ENCODE data around the gene CDC42BPA. TPM values are rescaled to one million over a fixed set of nuclear protein-coding genes. Genes with fewer than 3 reads are reported as not detected.
A peak's percentile ranks its signal among the peaks of the same experiment; 100 is the strongest.

The CDC42BPA gene
- total and polyA plus RNA-seq, 5 donors: 12.9 to 38.0 (median 36.5) TPM

GRCh38 chr1:226967665-226968064 lies 350.6 kb downstream of the CDC42BPA start:
- DNase-seq (no peak), ATAC-seq (peak; percentile 9 to 59)
- no peaks in the 10 kb centered on the region for H3K9me3 ChIP-seq (ENCODE audit: control insufficient read depth, low read length)
- H3K4me3 ChIP-seq (ENCODE audit: low read length): no peak overlapping the region
- 60% methylated on average over 3 of the region's 3 CpGs for WGBS
- intact Hi-C loops (cut with DNase I): no loop called here
- H3K27me3 ChIP-seq (ENCODE audit: control insufficient read depth, insufficient read depth): no peaks in the 10 kb centered on the region
- H3K27ac ChIP-seq (ENCODE audit: low read length): peak overlapping the region; percentile 80
- H3K4me1 ChIP-seq (ENCODE audit: control insufficient read depth, insufficient read depth, low read length): peaks cover 4% of the 10 kb centered on the region

GRCh38 chr1:226966683-226967082 lies 351.6 kb downstream of the CDC42BPA start:
- Histone ChIP-seq H3K27ac (ENCODE audit: low read length) (no peak overlapping the region), H3K9me3 (ENCODE audit: control insufficient read depth, low read length) (no peaks in the 10 kb centered on the region), H3K4me1 (ENCODE audit: control insufficient read depth, insufficient read depth, low read length) (peaks cover 4% of the 10 kb centered on the region), H3K27me3 (ENCODE audit: control insufficient read depth, insufficient read depth) (no peaks in the 10 kb centered on the region), H3K4me3 (ENCODE audit: low read length) (no peak overlapping the region)
- DNase-seq: no peak
- intact Hi-C loops (cut with DNase I): no loop called here
- ATAC-seq: no peak
- 93% methylated on average over 4 of the region's 4 CpGs for WGBS

DNA sequence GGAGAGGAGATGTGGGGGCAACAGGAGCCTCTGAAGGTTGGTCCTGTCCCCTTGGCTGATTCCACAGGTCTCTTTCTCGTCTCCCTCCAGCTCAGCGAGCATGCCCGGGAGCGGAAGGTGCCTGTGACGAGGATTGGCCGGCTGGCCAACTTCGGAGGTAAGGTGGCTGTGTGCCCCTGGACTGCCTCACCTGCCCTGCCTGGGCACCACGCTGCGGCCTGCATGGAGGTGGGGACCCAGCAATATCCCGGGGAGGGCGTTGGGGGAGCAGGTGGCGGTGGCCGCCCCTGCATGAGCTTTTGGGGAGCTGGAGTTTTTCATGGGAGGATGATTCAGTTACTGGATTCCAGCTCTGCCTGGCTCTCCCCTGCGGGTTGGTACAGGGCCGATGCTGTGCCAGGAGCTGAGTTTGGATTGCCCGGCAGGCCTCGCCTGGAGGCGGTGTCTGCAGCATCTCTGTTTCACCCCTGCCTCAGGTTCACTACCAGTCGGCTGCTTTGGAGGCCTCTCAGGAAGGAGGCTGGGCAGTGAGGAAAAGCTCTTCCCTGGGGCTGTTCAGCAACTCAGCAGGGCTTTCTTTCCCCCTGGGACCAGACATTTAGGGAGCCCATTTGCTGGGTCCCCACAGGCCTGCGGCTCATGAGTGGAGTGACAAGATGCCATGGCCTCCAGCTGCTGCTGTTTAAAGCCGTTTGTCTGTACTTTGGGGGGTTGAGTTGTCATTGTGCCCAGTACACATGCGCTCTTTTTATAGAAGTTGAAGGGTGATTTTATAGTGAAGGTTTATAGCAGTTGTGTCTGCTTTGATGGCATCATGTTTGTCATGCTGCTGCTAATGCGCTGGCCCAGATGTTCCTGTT lies 352.5 kb downstream of the CDC42BPA start:
- H3K4me3 ChIP-seq (ENCODE audit: low read length): no peak overlapping the region
- WGBS: 94% methylated on average over 23 of the region's 23 CpGs
- H3K9me3 ChIP-seq (ENCODE audit: control insufficient read depth, low read length): no peaks in the 10 kb centered on the region
- peaks cover 4% of the 10 kb centered on the region for H3K4me1 ChIP-seq (ENCODE audit: control insufficient read depth, insufficient read depth, low read length)
- intact Hi-C loops (cut with DNase I): no loop called here
- H3K27me3 ChIP-seq (ENCODE audit: control insufficient read depth, insufficient read depth): no peaks in the 10 kb centered on the region
- no peak for DNase-seq
- no peak for ATAC-seq
- no peak overlapping the region for H3K27ac ChIP-seq (ENCODE audit: low read length)

DNA sequence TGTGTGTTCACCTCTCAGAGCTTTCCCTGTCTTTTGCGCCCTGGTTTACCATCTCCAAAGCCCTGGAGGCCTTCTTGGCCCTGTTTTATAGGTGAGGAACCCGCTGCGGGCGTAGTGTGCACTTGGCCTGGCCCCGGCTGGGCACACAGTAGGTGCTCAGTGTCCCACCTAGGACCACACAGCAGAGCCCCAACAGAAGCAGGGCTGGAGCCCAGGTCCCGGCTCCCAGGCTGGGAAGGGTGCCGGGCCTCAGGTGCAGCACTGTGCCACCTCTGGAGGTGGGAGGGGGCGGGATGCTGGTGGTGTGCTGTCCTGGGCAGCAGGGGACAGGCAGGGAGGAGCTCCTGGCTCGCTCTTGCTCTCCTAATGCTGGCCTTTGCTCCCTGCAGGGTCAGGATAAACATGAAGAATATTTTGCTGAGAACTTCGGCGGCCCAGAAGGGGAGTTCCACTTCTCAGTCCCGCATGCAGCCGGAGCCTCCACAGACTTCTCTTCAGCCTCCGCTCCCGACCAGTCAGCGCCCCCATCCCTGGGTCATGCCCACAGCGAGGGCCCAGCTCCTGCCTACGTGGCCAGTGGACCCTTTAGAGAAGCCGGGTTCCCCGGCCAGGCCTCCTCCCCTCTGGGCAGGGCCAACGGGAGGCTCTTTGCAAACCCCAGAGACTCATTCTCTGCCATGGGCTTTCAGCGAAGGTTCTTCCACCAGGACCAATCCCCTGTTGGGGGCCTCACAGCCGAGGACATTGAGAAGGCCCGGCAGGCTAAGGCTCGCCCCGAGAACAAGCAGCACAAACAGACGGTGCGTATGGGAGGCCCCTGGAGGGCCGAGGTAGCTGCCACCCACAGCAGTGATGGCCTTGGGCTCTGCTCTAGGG lies 353.4 kb downstream of the CDC42BPA start:
- WGBS: 94% methylated on average over 29 of the region's 29 CpGs
- Histone ChIP-seq H3K27ac (ENCODE audit: low read length) (peak overlapping the region; percentile 86), H3K9me3 (ENCODE audit: control insufficient read depth, low read length) (no peaks in the 10 kb centered on the region), H3K27me3 (ENCODE audit: control insufficient read depth, insufficient read depth) (no peaks in the 10 kb centered on the region), H3K4me3 (ENCODE audit: low read length) (no peak overlapping the region), H3K4me1 (ENCODE audit: control insufficient read depth, insufficient read depth, low read length) (peaks cover 4% of the 10 kb centered on the region)
- no peak for DNase-seq
- no peak for ATAC-seq
- intact Hi-C loops (cut with DNase I): no loop called here

- WGBS: 57% methylated on average over 6 of the region's 6 CpGs
- Histone ChIP-seq H3K4me3 (ENCODE audit: low read length) (no peak overlapping the region), H3K27me3 (ENCODE audit: control insufficient read depth, insufficient read depth) (no peaks in the 10 kb centered on the region), H3K9me3 (ENCODE audit: control insufficient read depth, low read length) (no peaks in the 10 kb centered on the region), H3K4me1 (ENCODE audit: control insufficient read depth, insufficient read depth, low read length) (peaks cover 4% of the 10 kb centered on the region), H3K27ac (ENCODE audit: low read length) (peak overlapping the region; percentile 86)
- intact Hi-C loops (cut with DNase I): no loop called here
- ATAC-seq (peak; percentile 46 to 47), DNase-seq (no peak)
Measured at GRCh38 chr1:226964068-226964425, 354.2 kb downstream of the CDC42BPA start.

DNA sequence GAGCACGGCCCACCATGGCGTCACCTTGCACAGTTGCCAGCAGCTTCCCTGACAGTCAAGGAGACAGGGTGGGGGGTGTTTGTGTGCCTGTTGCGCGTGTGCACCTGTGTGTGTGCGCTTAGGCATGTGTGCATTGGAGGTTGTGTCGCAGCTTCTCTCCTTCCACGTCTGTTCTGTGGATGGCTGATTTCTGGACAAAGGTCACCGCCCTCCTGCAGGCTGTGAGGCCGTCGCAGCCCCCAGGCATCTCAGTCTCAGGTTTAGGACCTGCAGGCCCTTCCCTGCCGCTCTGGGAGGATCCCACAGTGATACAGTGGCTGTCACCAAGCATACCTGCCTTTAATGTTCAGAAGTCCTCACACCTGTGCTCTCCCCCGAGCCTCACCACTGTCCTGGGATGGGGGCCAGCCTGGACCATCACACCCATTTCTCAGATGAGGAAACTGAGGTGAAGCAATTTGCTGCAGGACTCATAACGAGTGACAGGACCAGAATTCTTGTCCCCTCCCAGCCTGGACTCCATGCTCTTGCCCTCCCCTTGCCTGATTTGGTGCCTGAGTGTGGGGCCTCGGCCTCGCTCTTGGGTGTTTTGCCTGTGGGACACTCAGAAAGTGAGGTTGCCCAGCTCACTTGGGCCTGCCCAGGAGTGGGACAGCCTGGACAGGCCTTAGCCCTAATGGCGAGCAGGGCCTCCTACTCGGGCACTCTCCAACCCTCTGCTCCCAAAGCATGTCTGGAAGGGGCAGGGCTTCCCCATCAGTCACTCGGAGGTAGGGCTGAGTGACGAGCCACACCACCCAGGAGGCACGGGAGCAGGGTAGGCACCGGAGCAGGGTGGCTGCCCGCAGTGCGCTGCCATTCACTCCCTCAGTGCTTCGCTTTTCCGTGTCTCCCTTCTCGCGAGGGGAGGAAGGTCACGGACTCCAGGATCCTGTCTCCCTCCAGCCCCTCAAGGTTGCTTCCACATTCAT lies 355.6 kb downstream of the CDC42BPA start:
- intact Hi-C loops (cut with DNase I): no loop called here
- Histone ChIP-seq H3K27me3 (ENCODE audit: control insufficient read depth, insufficient read depth) (no peaks in the 10 kb centered on the region), H3K27ac (ENCODE audit: low read length) (peak overlapping the region; percentile 14), H3K4me1 (ENCODE audit: control insufficient read depth, insufficient read depth, low read length) (peaks cover 4% of the 10 kb centered on the region), H3K9me3 (ENCODE audit: control insufficient read depth, low read length) (no peaks in the 10 kb centered on the region), H3K4me3 (ENCODE audit: low read length) (no peak overlapping the region)
- no peak for ATAC-seq
- WGBS: 90% methylated on average over 28 of the region's 28 CpGs
- peak in 1 of 3 donors; percentile 47 for DNase-seq

DNA sequence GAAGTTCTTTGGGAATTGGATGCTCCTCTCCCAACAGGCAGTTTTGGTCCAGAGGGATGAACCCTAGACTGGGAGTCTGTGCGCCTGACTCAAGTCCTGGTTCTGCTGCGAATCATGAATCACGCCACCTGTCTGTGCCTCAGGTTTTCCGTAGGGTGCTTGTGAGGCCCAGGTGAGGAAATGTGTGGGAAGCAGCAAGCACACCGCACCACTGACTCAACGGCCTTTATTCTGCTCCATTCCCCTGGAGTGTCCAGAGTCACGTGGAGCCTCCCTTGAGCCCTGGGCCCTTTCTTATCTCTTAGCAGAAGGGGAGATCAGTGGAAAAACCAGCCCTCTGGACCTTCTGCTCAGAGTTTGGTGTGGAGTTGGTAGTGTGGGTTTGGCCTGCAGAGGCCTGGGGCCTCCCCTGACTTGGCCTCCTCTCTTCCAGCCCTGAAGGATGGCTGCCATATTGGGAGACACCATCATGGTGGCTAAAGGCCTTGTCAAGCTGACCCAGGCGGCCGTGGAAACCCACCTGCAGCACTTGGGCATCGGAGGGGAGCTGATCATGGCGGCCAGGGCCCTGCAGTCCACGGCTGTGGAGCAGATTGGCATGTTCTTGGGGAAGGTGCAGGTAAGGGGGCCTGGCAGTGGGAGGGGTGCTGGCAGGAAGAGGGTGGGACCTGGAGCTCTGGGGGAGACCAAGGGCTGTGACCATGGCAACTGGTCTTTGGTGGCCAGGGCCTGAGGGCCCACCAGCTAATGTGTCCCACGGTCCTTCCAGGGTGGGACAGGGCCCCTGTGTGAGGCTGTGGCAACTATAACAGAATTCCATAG lies 357.1 kb downstream of the CDC42BPA start:
- Histone ChIP-seq H3K27ac (ENCODE audit: low read length) (no peak overlapping the region), H3K4me3 (ENCODE audit: low read length) (no peak overlapping the region), H3K4me1 (ENCODE audit: control insufficient read depth, insufficient read depth, low read length) (peaks cover 2% of the 10 kb centered on the region), H3K27me3 (ENCODE audit: control insufficient read depth, insufficient read depth) (no peaks in the 10 kb centered on the region), H3K9me3 (ENCODE audit: control insufficient read depth, low read length) (no peaks in the 10 kb centered on the region)
- 95% methylated on average over 13 of the region's 13 CpGs for WGBS
- DNase-seq: no peak
- intact Hi-C loops (cut with DNase I): no loop called here
- ATAC-seq: no peak

DNA sequence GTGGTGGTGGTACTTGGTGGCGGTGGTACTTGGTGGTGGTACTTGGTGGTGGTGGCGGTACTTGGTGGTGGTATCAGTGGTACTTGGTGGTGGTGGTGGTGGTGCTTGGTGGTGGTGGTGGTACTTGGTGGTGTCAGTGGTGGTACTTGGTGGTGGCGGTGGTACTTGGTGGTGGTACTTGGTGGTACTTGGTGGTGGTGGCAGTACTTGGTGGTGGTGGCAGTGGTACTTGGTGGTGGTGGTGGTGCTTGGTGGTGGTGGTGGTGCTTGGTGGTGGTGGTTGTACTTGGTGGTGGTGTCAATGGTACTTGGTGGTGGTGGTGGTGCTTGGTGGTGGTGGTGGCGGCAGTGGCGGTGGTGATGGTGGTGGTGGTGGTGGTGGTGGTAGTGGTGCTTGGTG lies 358.0 kb downstream of the CDC42BPA start:
- Histone ChIP-seq H3K27ac (ENCODE audit: low read length) (no peak overlapping the region), H3K27me3 (ENCODE audit: control insufficient read depth, insufficient read depth) (no peaks in the 10 kb centered on the region), H3K4me1 (ENCODE audit: control insufficient read depth, insufficient read depth, low read length) (peaks cover 2% of the 10 kb centered on the region), H3K4me3 (ENCODE audit: low read length) (no peak overlapping the region), H3K9me3 (ENCODE audit: control insufficient read depth, low read length) (no peaks in the 10 kb centered on the region)
- DNase-seq (no peak), ATAC-seq (peak in 1 of 2 donors; percentile 5)
- WGBS: 80% methylated on average over 5 of the region's 5 CpGs
- intact Hi-C loops (cut with DNase I): no loop called here

- WGBS: 96% methylated on average over 13 of the region's 13 CpGs
- ATAC-seq (no peak), DNase-seq (no peak)
- intact Hi-C loops (cut with DNase I): no loop called here
- no peaks in the 10 kb centered on the region for H3K27me3 ChIP-seq (ENCODE audit: control insufficient read depth, insufficient read depth)
- no peaks in the 10 kb centered on the region for H3K9me3 ChIP-seq (ENCODE audit: control insufficient read depth, low read length)
- H3K4me3 ChIP-seq (ENCODE audit: low read length): no peak overlapping the region
- no peaks in the 10 kb centered on the region for H3K4me1 ChIP-seq (ENCODE audit: control insufficient read depth, insufficient read depth, low read length)
- H3K27ac ChIP-seq (ENCODE audit: low read length): no peak overlapping the region
Measured at GRCh38 chr1:226958300-226958699, 360.0 kb downstream of the CDC42BPA start.

- H3K4me3 ChIP-seq (ENCODE audit: low read length): no peak overlapping the region
Measured at GRCh38 chr1:226957714-226958113, 360.6 kb downstream of the CDC42BPA start.

More at GRCh38 chr1:226957714-226958113, 360.6 kb downstream of the CDC42BPA start:
- peak in 1 of 2 donors; percentile 34 for ATAC-seq
- H3K27me3 ChIP-seq (ENCODE audit: control insufficient read depth, insufficient read depth): no peaks in the 10 kb centered on the region
- WGBS: 81% methylated on average over 11 of the region's 11 CpGs
- H3K9me3 ChIP-seq (ENCODE audit: control insufficient read depth, low read length): no peaks in the 10 kb centered on the region
- intact Hi-C loops (cut with DNase I): no loop called here
- DNase-seq: no peak
- peak overlapping the region; percentile 69 for H3K27ac ChIP-seq (ENCODE audit: low read length)
- no peaks in the 10 kb centered on the region for H3K4me1 ChIP-seq (ENCODE audit: control insufficient read depth, insufficient read depth, low read length)
